RWPE1 (cell line): Measurements from ENCODE around the gene CXADR.
A peak's percentile ranks its signal among the peaks of the same experiment; 100 is the strongest.
"Not testable (repeated sequence)": the region's sequence is repeated elsewhere in the genome, so short reads cannot be mapped to it uniquely, and the experiment has no call there.

Experiments
- CTCF ChIA-PET: fragments of 350-600 bp; sonication (Branson Sonifier 250); formaldehyde crosslinking; extraction: SDS; loops from one replicate; lab custom pipeline; 2021; lab: Yijun Ruan, JAX
- POLR2A ChIA-PET: fragments of 400-600 bp; formaldehyde crosslinking; extraction: SDS; loops from one replicate; lab custom pipeline; 2020; ENCODE audit warnings: antibody characterized with exemption; ENCODE audit not compliant: low non-redundant PET; lab: Yijun Ruan, JAX
- DNase-seq: peaks from one replicate; pipeline ENCODE4 v3.0.0; 2012; ENCODE audit warnings: low spot score
- H3K27ac ChIP-seq: fragments of 450-650 bp; 2 replicates; pipeline ENCODE4 v1.5.1; 2017
- CTCF ChIP-seq: fragments of 450-650 bp; conservative IDR thresholded peaks from 2 replicates; pipeline ENCODE4 v1.5.1; 2017; ENCODE audit warnings: low read depth, mild to moderate bottlenecking

CXADR gene

GRCh38 chr21:17519208-17519738, 6.4 kb downstream of the CXADR start:
- ChIA-PET POLR2A (no interaction called here), CTCF (no interaction called here)
- H3K27ac ChIP-seq: no peak overlapping the region
- TF ChIP-seq CTCF: no peak
- DNase-seq: no peak

GRCh38 chr21:17519965-17520609, 7.2 kb downstream of the CXADR start:
- H3K27ac ChIP-seq: no peak overlapping the region
- DNase-seq: no peak
- POLR2A ChIA-PET: no interaction called here
- CTCF ChIA-PET: no interaction called here
- no peak for TF ChIP-seq CTCF

- H3K27ac ChIP-seq: no peak overlapping the region
- ChIA-PET CTCF (interaction anchor here (0.5 kb wide), 1 partner anchor 136 kb away, joined by 3 read pairs; no protein-coding TSS in a partner anchor), POLR2A (no interaction called here)
- DNase-seq: no peak
- TF ChIP-seq CTCF: no peak
Measured at GRCh38 chr21:17523007-17523451, 10.2 kb downstream of the CXADR start.

- ChIA-PET POLR2A (interaction anchor here (0.7 kb wide), 1 partner anchor 80 kb away, joined by 6 read pairs; no protein-coding TSS in a partner anchor), CTCF (interaction anchor here (0.6 kb wide), 1 partner anchor 30 kb away, joined by 3 read pairs; no protein-coding TSS in a partner anchor)
Measured at GRCh38 chr21:17523979-17524494, 11.2 kb downstream of the CXADR start.

GRCh38 chr21:17524635-17525034, 11.8 kb downstream of the CXADR start:
- no peak overlapping the region for H3K27ac ChIP-seq
- DNase-seq: no peak
- CTCF ChIA-PET: interaction anchor here (0.6 kb wide), 1 partner anchor 30 kb away, joined by 3 read pairs; no protein-coding TSS in a partner anchor
- POLR2A ChIA-PET: interaction anchor here (0.7 kb wide), 1 partner anchor 80 kb away, joined by 6 read pairs; no protein-coding TSS in a partner anchor
- TF ChIP-seq CTCF: no peak

More at GRCh38 chr21:17523979-17524494, 11.2 kb downstream of the CXADR start:
- DNase-seq, H3K27ac ChIP-seq: not testable (repeated sequence)

- H3K27ac ChIP-seq: no peak overlapping the region
- ChIA-PET POLR2A (no interaction called here), CTCF (no interaction called here)
- no peak for TF ChIP-seq CTCF
- no peak for DNase-seq
Measured at GRCh38 chr21:17526776-17527175, 13.9 kb downstream of the CXADR start.

- ChIA-PET POLR2A (no interaction called here), CTCF (no interaction called here)
- DNase-seq: peak; percentile 11
- no peak overlapping the region for H3K27ac ChIP-seq
- no peak for TF ChIP-seq CTCF
Measured at GRCh38 chr21:17527240-17527639, 14.4 kb downstream of the CXADR start.
